ENCODE results near the gene NENF.
"Not testable (repeated sequence)": the region's sequence is repeated elsewhere in the genome, so short reads cannot be mapped to it uniquely, and the experiment has no call there.

NENF gene

DNA sequence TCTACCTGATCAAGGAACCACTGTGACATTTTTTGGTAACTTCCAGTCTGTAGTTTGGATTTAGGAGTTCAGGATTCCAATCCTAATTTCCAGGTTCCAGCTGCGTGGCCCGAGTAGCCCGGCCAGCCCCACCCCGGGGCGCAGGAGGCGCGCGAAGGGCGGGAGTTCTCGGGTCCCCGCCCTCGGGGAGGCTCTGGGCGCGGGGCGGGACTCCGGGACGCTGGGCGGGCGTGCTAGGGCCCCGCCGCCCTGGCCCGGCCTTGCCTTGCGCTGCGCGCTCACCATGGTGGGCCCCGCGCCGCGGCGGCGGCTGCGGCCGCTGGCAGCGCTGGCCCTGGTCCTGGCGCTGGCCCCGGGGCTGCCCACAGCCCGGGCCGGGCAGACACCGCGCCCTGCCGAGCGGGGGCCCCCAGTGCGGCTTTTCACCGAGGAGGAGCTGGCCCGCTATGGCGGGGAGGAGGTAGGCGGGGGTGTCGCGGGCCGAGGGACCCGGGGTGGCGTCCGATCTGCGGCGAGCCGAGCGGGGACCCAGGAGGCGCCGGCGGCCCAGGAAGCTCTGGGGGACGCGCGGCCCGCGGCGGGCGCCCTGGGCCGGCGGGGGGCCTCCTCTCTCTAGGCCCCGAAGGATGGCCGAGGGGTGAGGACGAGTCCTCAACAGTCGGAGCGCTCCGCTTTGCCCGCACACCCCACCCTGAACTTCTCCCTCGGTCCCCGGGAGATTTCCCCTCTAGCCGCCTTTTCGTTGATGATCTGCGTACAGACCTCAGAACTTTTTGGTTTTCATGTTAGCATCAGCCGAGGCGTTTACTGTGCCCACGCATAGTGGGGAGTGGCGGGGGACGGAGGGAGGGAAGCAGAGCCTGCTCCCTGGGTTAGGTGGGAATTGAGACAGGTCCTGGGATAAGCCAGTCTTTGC lies at the start of gene NENF:
Gene NENF, plus strand, starts transcription at position 260 of the 916 bp plus-strand sequence. Its CDS starts 24 bp downstream, at position 284.
- DNase-seq = peak; percentile 73 to 77

DNA sequence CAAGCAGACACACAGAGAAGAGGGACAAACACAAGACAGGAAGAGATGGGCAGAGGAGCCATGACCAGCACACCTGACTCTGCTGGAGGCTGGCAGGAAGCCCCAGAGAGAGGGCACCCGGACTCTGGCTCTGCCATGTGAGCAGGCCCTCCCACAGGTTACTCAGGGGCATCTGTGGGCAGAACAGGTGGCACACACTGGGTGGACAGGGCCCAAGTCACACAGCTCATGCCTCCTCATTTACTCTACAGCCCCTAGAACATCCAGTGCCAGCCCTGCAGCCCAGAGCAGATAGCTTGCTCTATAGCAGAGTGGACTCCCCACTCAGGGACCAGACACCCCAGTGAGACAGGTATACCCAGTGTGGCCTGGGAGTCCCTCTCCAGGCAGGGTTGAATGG lies 46.7 kb upstream of the NENF start:
- no peak for DNase-seq

DNA sequence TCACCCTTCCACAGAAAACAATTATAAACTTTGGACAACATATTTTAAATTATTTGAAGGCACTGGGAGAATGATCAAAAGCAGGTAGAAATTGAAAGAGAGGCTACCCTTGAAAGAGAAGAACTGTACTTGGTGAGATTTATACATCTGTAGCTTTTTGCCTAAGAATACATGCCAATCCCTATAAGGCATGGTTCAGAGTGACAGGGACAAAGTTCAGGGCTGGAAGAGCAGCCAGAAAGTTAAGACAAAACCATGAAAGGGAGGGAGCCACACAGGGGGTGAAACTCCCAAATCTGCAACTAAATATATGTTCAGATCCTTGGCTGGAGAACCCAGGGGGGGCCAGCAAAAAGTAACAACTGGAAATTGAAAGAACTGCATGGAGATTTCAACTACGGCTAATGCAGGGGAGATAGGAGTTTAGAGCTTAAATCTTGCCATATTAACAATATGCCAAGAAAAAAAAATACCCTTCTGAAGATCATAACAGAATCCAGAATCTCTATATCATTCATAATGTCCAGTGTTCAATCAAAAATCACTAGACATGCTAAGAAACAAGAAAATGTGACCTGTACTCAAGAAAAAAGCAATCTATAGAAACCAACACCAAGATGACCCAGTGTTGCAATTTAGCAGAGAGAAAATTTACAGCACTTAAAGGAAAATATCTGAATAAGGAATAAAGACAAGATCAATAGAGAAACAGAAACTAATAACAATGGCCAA lies 43.6 kb upstream of the NENF start:
- DNase-seq = no peak

DNA sequence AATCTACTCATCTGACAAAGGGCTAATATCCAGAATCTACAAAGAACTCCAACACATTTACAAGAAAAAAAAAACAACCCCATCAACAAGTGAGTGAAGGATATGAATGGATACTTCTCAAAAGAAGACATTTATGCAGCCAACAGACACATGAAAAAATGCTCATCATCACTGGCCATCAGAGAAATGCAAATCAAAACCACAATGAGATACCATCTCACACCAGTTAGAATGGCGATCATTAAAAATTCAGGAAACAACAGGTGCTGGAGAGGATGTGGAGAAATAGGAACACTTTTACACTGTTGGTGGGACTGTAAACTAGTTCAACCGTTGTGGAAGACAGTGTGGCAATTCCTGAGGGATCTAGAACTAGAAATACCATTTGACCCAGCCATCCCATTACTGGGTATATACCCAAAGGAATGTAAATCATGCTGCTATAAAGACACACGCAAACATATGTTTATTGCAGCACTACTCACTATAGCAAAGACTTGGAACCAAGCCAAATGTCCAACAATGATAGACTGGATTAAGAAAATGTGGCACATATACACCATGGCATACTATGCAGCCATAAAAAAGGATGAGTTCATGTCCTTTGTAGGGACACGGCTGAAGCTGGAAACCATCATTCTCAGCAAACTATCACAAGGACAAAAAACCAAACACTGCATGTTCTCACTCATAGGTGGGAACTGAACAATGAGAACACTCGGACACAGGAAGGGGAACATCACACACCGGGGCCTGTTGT lies 36.9 kb upstream of the NENF start:
- DNase-seq = not testable (repeated sequence)

DNA sequence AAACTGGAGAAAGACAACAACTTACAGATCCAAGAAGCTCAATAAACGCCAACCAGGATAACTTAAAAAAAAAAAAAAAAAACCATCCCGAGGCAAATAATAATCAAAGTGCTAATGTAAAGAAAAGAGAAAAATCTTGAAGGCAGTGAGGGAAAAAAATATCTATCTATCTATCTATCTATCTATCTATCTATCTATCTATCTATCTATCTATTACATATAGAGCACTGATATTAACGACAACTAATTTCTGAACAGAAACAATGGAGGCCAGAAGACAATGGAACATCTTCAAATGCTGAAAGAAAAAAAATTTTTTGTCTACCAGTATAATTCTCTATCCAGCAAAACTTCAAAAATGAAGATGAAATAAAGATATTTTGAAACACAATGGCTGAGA lies 36.1 kb upstream of the NENF start:
- peak in 1 of 2 experiments; percentile 12 for DNase-seq

DNA sequence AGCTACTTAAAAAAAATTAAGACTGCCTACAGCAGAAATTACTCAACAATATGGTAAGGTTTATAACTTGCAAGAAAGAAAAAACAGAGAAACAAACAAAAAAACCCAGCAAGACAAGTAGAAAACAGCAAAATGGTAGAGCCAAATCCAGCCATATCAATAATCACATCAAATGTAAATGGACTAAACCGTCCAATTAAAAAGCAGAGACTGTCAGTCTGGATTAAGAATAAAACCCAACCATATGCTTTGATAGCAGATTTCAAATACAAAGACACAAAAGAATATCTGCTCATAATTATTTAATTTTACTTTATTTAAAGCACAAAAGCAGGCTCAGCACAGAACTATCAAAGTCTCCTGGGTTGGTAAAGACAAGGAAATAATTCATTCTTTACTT lies 35.5 kb upstream of the NENF start:
- no peak for DNase-seq

DNA sequence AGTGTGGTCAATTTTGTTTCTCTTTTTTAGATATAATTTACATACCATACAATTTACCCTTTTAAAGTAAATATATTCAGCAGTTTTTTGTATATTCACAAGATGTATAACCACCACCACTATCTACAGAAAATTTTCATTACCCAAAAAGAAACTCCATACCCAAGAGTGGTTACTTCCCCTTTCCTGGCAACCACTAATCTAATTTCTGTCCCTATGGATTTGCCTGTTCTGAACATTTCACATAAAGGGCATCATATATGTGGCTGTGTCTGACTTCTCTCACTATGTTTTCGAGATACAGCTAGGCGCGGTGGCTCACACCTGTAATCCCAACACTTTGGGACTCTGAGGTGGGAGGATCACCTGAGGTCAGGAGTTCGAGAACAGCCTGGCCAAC lies 31.7 kb upstream of the NENF start:
- peak in 1 of 2 experiments; percentile 12 for DNase-seq

DNA sequence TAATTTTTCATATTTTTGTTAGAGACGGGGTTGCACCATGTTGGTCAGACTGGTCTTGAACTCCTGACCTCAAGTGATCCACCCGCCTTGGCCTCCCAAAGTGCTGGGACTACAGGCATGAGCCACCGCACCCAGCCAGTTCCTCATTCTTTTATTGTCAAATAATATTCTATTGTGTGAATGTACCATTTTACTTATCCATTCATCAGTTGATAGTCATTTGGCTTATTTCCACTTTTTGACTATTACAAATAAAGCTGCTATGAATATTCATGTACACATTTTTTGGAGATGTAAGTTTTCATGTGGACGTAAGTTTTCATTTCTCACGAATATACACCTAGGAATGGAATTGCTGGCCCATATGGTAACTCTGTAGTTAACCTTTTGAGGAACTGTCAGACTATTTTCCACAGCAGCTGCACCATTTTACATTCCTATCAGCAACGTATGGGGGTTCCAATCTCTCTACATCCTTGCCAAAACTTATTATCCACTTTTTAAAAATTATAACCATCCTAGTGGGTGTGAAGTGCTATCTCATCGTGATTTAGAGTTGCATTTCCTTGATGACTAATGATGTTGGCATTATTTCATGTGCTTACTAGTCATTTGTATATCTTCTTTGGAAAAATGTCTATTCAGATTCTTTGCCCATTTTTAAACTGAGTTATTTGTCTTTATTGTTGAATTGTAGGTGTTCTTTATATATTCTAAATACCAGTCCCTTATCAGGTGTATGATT lies 30.7 kb upstream of the NENF start:
- no peak for DNase-seq

DNA sequence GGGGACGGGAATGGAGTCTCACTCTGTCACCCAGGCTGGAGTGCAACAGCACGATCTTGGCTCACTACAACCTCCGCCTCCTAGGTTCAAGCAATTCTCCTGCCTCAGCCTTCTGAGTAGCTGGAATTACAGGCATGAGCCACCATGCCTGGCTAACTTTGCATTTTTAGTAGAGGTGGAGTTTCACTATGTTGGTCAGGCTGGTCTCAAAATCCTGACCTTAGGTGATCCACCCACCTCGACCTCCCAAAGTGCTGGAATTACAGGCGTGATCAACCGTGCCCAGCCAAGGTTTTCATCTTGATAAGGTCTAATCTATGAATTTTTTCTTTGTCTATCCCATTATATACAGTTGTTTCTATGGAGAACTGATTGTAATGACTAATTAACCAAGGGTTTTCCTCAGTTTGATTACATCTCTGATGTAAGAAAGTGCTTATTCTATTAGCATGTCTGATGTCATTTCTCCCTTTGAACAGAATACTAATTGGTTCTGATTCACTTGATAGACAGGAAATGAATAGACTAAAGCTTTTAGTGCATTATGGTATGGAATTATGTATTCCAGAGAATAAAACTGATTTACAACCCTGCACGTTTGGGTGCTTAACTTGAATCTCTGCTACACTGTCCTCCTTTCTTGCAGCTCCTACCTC lies 29.9 kb upstream of the NENF start:
- DNase-seq = no peak

DNA sequence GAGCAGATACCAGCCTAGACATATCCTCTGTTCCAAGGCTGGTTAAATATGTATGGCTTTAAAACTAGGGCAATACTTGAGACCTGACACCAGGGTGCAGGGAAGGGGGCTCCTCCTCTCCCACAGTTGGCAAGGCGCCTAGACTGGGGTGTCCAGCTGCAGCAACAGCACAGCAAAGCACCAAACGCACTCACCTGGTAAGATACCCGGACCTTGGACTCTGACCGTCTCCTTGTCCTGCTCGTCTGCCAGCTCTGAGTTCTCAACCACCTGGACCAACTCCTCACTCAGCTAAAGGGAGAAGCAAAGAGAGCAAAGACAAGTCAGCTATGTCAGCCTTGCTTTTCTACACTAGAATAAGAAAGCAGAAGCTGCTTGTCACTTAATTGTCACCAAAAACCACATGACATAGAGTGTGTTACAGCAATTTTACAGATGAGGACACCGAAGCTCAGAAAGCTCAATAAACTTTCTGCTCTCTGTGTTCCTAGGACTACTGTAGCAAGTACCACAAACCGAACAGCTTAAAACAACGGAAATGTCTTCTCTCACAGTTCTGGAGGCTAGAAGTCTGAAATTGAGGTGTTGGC lies 22.4 kb upstream of the NENF start:
- peak in 1 of 2 experiments; percentile 30 for DNase-seq

DNA sequence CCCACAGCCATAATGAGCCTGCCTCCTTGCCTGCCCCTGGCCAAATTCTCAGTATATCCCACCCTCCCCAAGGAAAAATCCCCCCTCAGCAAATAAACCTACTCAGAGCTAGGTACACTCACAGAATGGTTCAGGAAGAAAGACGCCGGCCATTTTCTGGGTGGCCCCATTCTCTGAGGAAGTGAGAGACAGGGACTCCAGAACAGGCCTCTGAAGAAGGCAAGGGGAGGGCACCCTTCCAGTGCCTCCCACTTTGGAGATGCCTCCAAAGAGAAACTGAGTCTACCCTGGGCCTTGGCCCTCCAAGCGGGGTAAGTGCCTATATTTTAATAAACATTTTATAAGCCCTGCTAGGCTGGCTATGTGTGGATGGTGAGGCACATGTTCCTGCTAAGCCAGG lies 20.3 kb upstream of the NENF start:
- DNase-seq = no peak

DNA sequence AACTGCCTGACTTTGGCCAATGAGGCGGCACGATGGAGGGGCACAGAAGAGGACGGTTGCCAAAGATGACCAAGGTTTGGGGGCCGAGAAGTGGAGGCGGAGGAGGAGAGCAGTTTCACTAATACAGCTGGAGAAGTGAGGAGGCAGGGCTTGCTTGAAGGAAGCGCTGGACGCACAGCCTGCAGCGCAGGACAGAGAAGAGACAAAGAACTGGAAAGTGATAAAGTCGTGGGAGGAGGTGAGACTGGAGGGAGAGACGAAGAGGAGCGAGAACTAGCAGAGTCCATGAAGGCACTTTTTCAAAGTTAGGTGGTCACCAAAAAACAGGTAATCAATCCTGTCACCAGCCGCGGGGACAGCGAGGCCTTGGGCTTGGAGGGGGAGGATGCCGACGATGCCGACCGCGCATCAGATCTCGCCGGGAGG lies 18.8 kb upstream of the NENF start:
- DNase-seq = peak in 1 of 2 experiments; percentile 14

DNA sequence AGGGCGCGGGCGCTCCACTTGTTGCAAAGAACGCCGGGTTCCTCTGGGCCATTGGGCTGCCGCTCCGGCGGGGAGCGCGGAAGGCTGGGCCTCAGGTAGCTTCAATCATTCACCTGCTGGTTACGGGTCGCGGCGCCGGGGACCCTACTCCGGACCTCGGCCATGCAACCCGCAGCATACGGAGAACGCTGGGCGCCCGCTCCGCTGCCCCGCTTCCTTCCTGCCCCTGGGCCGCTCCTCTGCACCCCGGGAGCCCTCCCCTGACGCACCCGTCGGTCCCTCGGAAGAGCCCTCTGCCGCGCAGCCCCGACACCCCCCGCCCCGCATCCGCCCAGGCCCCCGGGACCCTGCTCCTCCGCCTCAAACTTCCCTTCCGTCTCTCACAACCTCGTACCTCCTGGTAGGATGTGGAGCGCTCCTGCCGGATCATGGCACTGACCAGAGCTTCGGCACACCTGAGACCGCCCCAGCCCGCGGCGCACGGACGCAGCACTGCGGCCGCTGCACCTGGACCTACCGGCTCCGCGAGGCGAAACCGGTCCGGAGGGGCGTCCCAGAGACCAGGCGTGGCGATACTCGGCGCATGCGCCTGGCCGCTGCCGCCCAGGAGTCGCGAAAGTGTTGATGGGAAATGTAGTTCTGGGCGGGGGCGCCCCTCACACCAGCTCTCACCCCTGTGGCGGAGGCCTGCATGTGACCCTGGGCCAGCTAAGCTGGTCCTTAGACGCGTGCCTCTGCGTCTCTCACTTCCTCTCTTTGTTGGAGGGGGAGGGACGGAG lies 18.2 kb upstream of the NENF start, which contains the start of gene PACC1:
Gene PACC1, minus strand, starts transcription at position 559 of the 779 bp plus-strand sequence. Its CDS starts 129 bp downstream, at position 430.
- DNase-seq = peak; percentile 97 to 98

DNA sequence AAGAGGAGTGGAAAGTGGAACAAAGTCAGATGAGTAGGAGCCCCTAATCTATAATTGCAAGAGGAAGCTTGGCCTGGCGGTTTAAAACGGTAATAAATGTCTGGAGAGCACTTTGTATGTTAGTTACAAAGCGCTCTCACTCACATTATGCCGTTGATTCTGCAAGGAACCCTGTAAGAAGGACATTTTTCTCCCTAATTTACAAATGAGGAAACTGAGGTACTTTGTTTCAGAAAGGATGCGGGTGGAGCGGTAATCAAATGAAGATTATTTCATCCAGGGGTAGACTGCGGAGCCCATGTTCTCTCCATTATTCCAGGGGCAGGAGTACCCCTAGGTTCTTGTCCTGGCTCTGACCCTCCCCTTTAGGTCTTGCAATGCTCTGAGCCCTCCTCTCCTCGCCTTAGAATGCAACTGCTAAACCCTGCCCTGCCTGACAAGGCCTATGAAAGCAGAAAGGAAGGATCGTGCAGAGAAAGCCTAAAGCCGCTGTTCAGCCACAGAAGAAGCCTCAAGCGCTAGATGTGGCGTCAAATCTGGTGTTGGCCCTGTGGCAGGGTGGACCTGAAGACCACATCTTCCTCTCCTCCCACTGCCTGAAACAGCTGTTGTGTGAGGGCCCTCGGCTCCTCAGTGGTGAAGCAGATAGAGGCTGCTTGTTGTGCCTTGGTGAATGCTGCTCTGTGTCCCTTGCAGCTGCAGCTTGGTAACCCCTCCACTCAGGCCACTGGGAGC lies 17.4 kb upstream of the NENF start:
- peak; percentile 54 to 63 for DNase-seq

DNA sequence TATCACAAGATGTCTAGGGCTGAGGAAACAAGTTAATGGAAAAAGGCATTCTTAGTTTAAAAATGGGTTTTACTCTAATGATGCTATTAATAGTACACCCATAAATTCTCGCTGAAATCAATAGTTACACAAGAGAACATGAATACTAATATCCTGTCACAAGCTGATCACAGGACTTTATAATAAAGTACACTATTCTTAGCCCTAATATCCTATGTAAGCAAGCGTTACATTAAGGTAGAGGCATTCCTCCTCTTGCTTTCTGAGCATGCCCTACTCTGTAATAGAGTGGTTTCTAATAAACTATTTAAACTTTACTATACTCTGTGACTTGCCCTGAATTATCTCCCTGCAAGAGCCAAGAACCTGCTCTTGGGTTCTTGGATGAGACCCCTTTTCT lies 11.6 kb upstream of the NENF start:
- no peak for DNase-seq

DNA sequence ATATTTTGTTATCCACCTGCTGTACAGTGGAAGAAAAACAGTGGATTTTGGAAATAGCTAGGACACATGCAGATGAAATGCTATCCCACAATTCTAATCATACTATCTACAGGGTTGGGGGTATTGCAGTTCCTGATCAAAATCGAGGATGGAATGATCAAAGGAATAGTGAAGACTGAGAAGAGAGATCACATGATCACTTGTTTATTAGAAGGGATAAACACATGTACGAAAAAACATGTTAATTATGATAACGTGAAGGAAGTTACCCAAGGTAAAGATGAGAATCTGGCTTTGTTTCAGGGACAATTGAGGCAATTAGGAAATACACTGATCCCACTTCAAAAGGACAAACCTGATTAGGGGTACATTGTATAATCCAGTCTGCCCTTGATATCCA lies 8.8 kb upstream of the NENF start:
- DNase-seq = no peak

DNA sequence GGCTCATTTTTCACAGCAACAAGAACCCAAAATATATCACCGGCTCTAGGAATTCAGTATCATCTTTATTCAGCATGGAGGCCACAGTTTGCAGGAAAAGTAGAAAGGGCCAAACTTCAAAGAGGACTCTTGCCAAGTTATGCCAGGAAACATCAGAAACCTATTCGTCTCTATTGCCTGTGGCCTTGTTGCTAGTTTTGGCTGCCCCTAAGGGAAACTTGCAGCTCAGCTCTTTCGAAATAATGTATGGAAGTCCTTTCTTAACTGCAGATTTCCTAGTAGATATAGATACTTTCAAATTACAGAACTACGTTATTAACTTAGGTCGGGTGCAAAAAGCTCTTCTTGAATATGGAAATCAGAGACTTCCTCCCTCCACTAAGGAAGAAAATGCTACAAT lies 4.2 kb upstream of the NENF start:
- no peak for DNase-seq

DNA sequence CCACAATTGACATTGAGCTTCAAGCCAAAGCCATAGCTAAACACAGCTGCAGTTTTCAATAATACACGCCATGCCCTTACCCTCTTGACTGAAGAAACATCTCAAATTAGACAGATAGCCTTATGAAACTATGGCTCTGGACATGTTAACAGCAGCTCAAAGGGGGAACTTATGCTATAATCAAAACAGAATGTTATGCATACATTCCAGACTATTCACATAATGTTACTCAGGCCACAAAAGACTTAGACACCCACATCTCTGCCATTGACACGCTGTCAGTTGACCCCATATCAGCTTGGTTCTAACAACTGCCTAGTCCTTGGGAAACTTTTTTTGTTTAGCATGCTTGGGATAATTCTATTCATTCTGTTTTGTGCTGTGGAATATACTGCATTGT lies 2.3 kb upstream of the NENF start:
- no peak for DNase-seq

DNA sequence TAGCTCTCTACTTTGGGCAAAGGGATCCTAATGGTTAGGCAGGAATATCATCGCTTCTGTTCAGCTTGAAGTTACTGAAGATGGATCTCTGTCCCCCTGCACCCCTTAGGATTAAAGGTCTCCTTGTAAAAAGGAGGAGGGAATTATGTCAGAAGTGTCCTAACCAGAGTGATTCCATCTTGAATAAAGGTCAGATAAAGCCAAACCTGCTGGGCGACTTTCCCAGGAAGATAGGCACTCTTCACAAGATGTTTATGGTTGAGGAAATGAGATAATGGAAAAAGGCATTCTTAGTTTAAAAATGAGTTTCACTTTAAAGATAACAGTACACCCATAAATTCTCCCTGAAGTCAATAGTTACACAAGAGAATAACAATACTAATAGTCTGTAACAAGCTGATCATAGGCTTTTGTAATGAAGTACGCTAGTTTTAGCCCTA lies 1.7 kb upstream of the NENF start:
- no peak for DNase-seq

DNA sequence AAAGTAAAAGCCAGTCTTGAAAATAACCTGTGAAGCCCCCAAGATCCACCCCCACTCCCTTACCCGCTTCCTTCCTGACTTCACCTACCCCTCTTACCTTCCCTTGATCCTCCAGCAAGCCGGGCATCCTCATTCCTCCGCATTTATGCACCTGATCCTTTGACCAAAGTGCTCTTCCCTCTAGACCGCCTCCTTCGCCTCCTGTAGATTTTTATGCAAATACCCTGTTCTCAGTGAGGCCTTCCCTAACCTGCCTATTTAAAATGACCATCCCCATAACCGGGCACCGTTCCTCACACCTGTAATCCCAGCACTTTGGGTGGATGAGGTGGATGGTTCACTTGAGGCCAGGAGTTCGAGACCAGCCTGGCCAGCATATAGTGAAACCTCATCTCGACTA lies 1.1 kb upstream of the NENF start:
- DNase-seq = no peak
